GM12873 (cell line): Measurements from ENCODE around the gene AKT1S1.

Experiments
- CTCF ChIP-seq: IDR thresholded peaks from 2 replicates; pipeline ENCODE4 v1.5.1; 2012; ENCODE audit warnings: low read depth, mild to moderate bottlenecking, moderate library complexity, low read length, control low read depth; ENCODE audit not compliant: insufficient read depth; ENCODE audit errors: missing control alignments

AKT1S1 gene

GRCh38 chr19:49879243-49879963 lies 2.2 kb upstream of the AKT1S1 start:
- TF ChIP-seq CTCF, result no peak

DNA sequence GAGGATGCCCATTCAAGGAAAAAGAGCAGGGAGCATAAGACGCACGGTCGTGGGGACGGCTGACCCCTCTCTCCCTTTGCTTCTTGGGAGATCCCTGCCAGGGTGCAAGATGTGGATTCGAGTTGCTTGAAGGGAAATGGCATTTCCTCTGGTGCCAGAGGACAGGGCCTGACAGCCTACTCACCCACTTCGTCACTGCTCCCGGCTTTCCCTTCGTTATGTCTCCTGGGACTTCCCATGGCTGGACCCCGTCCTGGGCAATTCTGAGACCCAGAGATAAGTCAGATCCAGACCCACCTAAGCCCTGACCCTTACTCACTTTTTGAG lies 1.6 kb upstream of the AKT1S1 start:
- TF ChIP-seq CTCF, result no peak

GRCh38 chr19:49877879-49878743 lies 956 bp upstream of the AKT1S1 start:
- TF ChIP-seq CTCF, result no peak

DNA sequence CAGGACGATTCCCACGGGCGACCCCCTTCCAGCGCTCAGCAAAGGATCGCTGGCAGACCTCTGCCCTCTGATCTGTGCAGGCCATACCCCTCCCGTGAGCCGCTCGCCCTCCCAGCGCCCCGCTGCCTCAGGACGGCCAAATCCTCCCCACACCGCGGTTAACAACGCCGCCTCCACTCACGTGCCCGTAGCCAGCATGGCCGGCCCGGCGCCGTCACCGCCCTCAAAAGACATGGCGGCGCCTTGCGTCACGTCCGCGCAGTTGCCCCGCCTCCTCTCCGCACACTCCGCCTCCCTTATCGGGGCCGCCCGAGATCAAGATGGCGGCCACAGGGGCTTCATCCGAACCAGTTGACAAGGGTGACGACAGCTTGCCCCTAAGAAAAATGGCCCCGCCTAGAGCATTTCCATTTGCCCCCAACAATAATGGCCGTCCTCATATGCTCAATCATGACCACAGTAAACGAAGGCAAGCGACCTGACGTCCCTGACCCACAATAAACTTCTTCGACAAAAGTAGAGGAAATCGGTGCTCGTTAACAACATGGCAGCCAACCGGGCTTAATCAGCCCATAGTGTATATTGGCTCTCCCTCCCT lies 634 bp downstream of the AKT1S1 start:
- TF ChIP-seq CTCF, result no peak

DNA sequence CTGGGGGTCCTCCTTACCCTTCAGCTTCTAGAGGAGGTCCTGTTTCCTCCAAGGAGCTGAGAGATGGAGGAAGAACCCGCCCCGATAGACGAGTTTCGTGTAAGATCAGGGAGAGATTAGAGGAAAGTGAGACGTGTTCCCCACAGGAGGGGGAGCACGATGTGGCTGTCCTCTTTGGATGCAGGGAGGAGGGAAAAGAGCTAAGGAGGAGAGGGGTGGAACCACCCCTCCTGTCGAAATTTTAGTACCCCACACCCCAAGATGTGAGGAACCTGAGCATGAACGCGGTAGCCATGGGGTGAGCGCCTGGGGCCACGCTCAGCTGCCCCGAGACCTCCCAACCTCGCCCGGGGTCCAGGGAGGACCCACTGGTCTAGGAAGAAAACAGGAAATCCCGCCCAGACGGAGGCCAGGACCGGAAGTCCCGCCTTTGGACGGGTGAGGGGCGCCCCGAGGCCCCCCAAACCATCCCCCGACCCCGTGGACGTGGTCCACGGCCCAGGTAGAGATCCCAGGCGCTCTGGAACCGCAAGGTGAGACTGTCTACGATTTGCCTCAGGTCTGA lies 1.2 kb downstream of the AKT1S1 start:
- no peak for TF ChIP-seq CTCF

DNA sequence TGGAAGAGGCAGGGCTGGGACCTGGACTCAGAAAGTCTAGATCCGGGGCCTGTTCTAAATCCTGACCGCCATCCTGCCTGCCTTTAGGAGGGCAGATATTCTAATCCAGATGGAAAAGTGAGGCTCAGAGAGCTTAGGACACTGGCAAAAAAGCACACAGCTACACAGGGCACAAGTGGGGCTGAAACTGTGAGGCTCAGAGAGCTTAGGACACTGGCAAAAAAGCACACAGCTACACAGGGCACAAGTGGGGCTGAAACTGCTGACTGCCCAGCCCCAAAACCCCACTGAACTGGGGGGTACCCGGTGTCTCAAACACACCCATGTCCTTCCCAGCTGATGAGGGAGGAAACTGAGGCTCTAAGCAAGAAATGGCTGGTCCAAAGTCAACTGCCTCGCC lies 2.0 kb downstream of the AKT1S1 start:
- TF ChIP-seq CTCF, result no peak
